ENCODE data around the gene ASPSCR1. TPM values are rescaled to one million over a fixed set of nuclear protein-coding genes. Genes with fewer than 3 reads are reported as not detected.

Gene ASPSCR1
- total RNA-seq, 2 donors from 2014 or later: 14.1 to 18.8 TPM

DNA sequence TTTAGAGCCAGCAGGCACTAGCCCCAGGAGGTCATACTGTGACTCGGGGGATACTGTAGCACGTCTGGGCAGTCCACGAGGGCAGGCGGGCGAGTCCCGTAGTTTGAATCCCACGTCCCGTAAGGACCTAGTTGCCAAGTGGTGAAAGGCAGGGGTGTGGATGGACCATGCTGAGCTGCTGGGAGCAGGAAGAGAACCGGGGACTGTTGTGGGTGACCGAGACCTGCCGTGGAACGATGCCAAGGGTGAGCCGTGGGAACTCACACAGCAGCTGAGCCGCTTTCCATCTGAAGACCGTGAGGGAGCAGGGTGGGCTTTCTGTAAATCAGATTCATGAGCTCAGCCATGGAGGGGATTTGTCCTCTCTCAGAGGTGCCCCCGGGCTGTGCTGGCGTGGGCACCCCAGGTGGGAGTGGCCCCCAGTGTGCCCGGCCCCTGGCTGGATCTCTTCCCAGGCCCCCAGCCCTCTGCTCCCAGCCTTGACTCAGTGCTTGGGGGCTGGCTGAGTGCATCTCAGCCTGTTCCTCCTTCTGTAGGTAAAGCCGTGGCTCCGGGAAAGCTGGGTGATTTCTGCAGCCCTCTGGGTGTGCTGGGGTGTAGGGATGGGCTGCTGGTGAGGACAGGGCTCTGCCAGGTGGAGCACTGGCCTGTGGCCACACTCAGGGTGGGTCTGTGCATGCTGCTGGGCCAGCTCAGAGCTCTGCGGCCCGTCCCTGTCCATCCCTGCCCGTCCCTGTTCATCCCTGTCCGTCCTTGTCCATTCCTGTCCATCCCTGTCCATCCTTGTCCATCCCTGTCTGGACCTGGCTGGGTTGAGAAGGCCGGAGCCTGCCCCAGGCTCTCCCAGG, 13.6 kb downstream of the ASPSCR1 start:
- Histone ChIP-seq H3K36me3 (peaks cover 8% of the 10 kb centered on the region), H3K27me3 (no peaks in the 10 kb centered on the region), H3K9me3 (no peaks in the 10 kb centered on the region), H3K4me1 (peaks cover 0 to 21% of the 10 kb centered on the region in 2 donors), H3K27ac (peak overlapping the region; percentile 44 to 72), H3K4me3 (no peak overlapping the region)
- DNase-seq (ENCODE audit: low spot score): no peak
- TF ChIP-seq, protein P1, sequence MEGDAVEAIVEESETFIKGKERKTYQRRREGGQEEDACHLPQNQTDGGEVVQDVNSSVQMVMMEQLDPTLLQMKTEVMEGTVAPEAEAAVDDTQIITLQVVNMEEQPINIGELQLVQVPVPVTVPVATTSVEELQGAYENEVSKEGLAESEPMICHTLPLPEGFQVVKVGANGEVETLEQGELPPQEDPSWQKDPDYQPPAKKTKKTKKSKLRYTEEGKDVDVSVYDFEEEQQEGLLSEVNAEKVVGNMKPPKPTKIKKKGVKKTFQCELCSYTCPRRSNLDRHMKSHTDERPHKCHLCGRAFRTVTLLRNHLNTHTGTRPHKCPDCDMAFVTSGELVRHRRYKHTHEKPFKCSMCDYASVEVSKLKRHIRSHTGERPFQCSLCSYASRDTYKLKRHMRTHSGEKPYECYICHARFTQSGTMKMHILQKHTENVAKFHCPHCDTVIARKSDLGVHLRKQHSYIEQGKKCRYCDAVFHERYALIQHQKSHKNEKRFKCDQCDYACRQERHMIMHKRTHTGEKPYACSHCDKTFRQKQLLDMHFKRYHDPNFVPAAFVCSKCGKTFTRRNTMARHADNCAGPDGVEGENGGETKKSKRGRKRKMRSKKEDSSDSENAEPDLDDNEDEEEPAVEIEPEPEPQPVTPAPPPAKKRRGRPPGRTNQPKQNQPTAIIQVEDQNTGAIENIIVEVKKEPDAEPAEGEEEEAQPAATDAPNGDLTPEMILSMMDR (IDR thresholded peaks at IDR 0.05): no peak

DNA sequence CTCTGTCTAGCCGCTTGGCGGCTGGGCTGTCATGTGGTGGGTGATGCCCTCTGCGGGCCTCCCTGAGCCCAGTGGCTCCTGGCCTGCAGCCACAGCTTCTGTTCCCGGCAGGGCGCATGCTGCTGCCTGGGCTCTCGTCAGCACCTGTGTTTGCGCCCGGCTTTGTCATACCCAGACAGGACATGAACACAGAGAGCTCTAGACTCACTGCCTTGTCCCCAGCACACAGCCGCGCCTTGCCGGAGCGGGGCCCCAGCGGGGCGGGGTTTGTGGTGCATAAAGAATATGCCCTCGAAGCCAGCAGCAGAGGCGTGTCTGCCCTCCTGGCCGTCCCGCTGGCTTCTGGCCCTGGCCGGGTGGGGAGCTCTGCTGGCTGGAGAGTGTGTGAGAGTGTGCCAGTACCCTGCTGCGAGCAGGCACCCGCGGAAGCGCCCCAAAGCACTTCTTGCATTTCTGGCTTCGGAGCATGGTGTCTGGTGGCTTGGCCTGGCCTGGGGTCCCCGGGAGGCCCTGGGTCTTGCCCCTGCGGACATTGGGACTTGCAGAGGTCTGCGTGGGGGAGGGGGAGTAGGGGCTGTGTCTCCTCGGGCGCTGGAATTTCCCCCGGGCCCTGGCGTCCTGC, 14.4 kb downstream of the ASPSCR1 start:
- Histone ChIP-seq H3K4me1 (peaks cover 0 to 21% of the 10 kb centered on the region in 2 donors), H3K27ac (peak overlapping the region; percentile 44 to 72), H3K4me3 (peak overlapping the region in 1 of 2 donors; percentile 27), H3K9me3 (no peaks in the 10 kb centered on the region), H3K27me3 (no peaks in the 10 kb centered on the region), H3K36me3 (peaks cover under 1% of the 10 kb centered on the region)
- peak; percentile 66 for DNase-seq (ENCODE audit: low spot score)
- TF ChIP-seq, protein P1 (IDR thresholded peaks at IDR 0.05): peak in 1 of 2 donors; percentile 12

DNA sequence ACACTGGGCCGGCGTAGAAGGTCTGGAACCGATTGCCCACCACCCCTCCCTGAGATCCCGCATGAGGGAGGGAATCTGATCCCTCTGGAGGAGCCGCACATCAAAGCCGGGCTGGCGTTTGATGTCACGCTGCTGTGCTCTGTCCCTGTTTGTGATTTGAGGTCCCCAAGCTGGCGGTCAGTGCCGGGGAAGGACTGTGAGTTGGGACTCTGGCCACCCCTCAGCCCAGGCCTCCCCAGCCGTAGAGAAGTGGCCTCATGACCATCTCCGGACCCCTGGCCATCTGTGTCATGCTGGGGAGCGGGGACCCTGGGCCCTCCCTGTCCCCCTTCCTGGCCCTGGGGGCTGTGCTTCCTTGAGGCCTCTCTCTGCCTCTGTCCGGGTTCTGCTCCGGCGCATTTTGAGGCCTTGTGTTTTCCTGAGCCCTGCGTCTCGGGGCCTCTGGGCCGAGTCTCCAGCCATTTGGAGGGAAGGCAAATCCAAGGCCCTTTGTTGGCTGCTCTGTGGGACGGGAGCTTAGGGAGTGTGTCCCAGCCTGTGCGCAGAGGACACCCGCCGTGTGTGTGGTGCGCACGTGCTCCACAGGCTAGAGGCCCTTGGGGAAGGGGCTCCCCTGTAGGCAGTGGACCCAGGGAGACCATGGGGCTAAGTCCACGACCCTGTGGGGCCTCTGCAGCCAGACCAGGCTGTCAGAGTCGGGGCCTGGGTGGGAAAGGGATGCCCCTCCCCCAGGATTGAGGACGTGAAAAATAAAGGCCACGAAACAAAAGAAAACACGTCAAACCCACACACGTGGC, 15.1 kb downstream of the ASPSCR1 start:
- Histone ChIP-seq H3K27me3 (no peaks in the 10 kb centered on the region), H3K4me3 (peak overlapping the region in 1 of 2 donors; percentile 27), H3K36me3 (no peaks in the 10 kb centered on the region), H3K27ac (peak overlapping the region; percentile 44 to 72), H3K4me1 (peaks cover 0 to 21% of the 10 kb centered on the region in 2 donors), H3K9me3 (no peaks in the 10 kb centered on the region)
- TF ChIP-seq, protein P1 (IDR thresholded peaks at IDR 0.05): no peak
- DNase-seq (ENCODE audit: low spot score): no peak

DNA sequence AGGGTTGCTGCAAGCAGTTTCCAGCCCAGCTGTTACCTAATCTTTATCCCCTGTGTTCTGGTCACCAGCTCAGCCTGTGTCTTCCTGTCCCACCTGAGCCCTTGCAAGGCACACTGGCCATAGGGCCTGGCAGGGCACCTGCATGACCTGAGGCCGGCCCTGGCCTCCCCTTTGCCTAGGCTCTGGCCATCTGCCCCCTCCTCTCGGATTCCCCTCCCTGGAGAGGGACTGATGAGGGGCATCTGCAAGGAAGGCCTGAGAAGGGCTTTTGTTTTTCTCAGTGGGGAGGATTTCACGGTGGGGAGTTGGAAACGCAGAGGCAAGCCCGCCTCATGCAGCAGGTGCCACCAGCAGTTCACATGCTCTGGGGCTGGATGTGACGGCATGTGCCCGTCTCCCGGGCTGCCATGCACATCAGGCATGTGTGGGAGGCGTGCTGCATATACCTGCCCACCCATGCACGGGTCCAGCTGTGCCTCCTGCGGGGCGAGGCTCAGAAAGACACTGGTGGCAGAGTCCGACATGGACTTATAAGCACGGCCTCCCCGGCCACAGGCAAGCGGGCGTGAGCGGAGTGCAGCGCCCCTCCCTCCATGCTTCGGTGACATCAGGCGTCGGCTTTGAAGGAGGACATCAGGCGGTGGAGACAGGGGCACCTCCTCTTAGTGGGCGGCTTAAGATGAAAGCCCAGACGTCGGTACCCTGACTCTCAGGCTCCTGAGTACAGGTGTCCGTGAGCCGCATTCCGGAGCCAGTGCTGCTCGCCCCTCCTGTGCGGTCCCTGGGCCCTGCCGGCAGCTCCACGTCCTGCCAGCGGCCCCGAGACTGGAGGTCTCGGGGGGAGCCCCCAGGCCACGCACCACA, 16.5 kb downstream of the ASPSCR1 start:
- TF ChIP-seq, protein P1 (IDR thresholded peaks at IDR 0.05): no peak
- Histone ChIP-seq H3K27me3 (no peaks in the 10 kb centered on the region), H3K27ac (no peak overlapping the region), H3K36me3 (no peaks in the 10 kb centered on the region), H3K4me1 (peaks cover 0 to 21% of the 10 kb centered on the region in 2 donors), H3K9me3 (no peaks in the 10 kb centered on the region), H3K4me3 (no peak overlapping the region)
- no peak for DNase-seq (ENCODE audit: low spot score)
